Measurements from ENCODE around the gene FANCC.
A peak's percentile ranks its signal among the peaks of the same experiment; 100 is the strongest.

Gene FANCC

DNA sequence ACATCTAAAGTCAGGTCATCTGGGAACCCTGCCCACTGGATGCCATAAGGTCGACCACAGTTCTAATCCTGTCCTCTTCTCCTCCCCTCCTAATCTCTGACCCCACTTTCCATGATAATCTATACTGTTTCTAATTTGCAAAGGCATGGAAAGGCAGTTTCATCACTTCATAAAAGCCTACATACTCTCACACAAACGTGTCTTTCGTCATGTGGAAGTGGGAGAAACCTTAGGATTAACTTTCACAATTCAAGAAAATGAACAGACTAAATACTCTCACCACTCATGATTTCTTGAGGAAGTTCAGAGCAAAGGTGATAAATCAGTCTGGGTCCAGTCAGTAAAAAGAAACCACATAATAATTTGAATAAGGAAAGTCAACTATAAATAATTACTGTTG lies 5.5 kb downstream of the FANCC start:
- TF ChIP-seq, protein P1, sequence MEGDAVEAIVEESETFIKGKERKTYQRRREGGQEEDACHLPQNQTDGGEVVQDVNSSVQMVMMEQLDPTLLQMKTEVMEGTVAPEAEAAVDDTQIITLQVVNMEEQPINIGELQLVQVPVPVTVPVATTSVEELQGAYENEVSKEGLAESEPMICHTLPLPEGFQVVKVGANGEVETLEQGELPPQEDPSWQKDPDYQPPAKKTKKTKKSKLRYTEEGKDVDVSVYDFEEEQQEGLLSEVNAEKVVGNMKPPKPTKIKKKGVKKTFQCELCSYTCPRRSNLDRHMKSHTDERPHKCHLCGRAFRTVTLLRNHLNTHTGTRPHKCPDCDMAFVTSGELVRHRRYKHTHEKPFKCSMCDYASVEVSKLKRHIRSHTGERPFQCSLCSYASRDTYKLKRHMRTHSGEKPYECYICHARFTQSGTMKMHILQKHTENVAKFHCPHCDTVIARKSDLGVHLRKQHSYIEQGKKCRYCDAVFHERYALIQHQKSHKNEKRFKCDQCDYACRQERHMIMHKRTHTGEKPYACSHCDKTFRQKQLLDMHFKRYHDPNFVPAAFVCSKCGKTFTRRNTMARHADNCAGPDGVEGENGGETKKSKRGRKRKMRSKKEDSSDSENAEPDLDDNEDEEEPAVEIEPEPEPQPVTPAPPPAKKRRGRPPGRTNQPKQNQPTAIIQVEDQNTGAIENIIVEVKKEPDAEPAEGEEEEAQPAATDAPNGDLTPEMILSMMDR (conservative IDR thresholded peaks at IDR 0.05): no peak
- H3K27ac ChIP-seq: no peak overlapping the region

DNA sequence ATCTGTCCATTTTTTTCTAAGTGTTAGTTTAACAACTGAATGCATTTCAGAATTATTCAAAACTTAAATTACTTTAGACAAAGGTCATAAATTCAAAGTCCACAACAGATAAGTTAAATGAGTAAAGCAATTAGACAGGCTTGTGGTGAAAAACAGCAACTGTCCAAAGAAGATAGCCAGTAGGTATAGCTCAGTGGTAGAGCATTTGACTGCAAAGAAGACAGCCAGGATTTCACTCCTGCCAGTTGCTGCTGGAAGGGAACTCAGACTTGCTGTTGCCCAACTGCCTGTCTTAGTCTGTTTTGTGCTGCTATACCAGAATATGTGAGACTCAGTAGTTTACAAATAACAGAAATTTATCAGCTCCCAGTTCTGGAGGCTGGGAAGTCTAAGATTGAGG lies 10.0 kb downstream of the FANCC start:
- TF ChIP-seq, protein P1 (conservative IDR thresholded peaks at IDR 0.05): no peak
- H3K27ac ChIP-seq: no peak overlapping the region

DNA sequence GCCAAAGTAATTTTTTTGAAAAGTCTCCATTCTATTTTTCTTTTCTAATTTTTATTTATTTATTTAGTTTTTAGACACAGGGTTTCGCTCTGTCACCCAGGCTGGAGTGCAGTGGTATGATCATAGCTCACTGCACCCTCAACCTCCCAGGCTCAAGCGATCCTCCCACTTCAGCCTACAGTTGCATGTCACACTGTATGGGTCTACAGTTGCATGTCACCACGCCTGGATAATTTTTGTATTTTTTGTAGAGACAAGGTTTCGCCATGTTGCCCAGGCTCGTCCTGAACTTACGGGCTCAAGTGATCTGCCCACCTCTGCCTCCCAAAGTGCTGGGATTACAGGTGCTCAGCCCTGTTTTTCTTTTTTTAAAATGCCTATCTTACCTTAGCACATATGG lies 10.7 kb downstream of the FANCC start:
- H3K27ac ChIP-seq: peak overlapping the region; percentile 54
- TF ChIP-seq, protein P1 (conservative IDR thresholded peaks at IDR 0.05): no peak

DNA sequence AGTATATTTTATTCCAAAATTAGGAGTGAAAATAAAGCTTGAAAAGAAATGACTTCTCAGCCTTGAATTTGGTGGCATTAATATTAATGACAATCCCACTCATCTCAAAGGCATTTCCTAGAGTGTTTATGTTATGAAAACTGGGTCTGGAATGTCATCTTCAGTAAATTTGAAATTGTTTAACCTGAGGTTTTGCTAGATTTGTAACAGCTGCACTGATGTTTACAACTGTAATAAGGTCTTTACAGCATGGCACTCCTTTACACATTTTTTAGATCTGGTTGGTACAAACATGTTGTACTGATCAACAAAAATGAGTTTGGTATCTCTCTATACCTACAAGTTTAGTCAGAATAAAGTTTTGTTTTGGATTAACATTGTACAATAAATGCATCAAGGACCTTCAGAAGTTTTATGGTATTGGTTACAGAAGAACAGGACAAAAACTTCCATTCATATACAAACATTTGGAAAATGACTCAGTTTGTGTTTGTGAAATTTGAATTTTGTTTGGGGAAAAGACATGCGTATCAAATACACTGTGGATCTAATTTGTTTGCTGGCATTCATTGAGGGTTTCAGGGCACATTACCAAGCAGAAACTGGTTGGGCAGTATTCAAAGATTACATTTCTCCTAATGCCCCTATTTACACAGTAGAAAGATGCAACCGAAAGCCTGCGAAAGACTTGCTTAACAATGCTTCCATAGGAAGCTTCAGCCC lies 11.6 kb downstream of the FANCC start:
- TF ChIP-seq, protein P1 (conservative IDR thresholded peaks at IDR 0.05): no peak

DNA sequence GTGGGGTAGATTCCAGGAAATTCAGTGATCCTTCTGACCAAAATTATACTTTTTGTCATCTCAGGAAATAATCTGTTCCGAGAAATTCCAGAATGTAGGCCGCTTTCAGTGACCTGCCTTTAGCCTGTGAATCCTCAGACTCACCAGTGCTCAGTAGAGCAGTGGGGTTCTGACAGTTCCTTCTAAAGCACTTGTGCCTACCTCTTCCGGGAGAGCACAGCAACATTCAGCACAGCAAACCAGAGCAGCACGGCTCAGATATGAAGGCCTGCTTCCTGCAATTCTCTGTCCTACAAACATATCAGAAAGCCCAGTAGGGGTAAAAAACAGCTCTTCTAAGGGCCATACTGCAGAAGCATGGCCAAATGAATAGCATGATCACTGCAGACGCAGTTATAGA lies 15.0 kb downstream of the FANCC start:
- no peak overlapping the region for H3K27ac ChIP-seq
- TF ChIP-seq, protein P1 (conservative IDR thresholded peaks at IDR 0.05): no peak

More for the DNA sequence above, 11.6 kb downstream of the FANCC start:
- H3K27ac ChIP-seq: peak overlapping the region; percentile 54

DNA sequence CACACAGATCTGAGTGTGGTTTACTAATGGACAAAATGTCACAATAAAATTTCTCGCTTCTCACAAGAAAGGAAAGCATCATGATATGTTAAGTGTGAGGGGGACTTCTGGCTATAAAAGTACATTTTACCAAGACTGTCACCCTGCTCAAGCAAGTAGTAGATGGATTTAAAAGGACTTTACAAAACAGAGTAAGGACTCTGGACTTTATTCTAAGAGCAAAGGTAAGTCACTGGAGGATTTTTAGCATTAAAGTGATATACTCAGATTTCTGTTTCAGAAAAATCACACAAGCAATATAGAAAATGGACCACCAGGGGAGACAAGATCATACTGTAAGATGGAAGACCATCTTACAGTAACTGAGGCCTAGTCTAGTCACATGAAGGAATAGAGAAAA lies 19.7 kb downstream of the FANCC start:
- H3K27ac ChIP-seq: no peak overlapping the region
- TF ChIP-seq, protein P1 (conservative IDR thresholded peaks at IDR 0.05): no peak

DNA sequence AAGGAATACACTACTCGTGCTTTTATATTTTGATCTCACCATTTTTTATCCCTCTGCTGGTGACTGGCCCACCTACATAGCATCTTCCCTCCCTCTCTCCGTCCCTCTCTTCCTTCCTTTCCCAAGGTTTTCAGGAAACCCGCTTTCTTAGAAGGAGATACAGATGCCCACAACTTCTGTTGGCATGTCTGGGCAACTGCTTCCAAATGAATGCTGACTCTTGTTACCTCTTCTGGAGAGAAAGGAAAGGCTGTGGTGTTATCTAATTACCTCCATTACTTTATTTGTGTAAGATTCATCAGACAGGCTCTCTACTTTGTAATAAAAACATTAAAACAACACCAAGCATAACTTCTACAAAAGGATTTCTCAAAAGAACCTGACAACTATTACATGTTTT lies 20.2 kb downstream of the FANCC start:
- TF ChIP-seq, protein P1 (conservative IDR thresholded peaks at IDR 0.05): no peak
- no peak overlapping the region for H3K27ac ChIP-seq
